Ishikawa (cell line): Measurements from ENCODE around the gene NUP35.
A peak's percentile ranks its signal among the peaks of the same experiment; 100 is the strongest.

Experiments used
- CREB1 ChIP-seq: IDR thresholded peaks from 2 replicates; pipeline ENCODE4 v1.6.1; 2012; ENCODE audit warnings: low read depth
- RAD21 ChIP-seq: IDR thresholded peaks from 2 replicates; pipeline ENCODE4 v1.6.1; 2012; ENCODE audit warnings: low read depth
- TAF1 ChIP-seq: IDR thresholded peaks from 2 replicates; pipeline ENCODE4 v1.6.1; 2012; ENCODE audit warnings: low read depth, mild to moderate bottlenecking
- TEAD4 ChIP-seq: IDR thresholded peaks from 2 replicates; pipeline ENCODE4 v1.6.1; 2012
- YY1 ChIP-seq: IDR thresholded peaks from 2 replicates; pipeline ENCODE4 v1.6.1; 2012; ENCODE audit warnings: low read depth
- ZBTB7A ChIP-seq: IDR thresholded peaks from 2 replicates; pipeline ENCODE4 v1.6.1; 2012; ENCODE audit warnings: low read depth
- TF ChIP-seq, protein P1 (sequence below): IDR thresholded peaks from 2 replicates; pipeline ENCODE4 v1.6.1; 2012

The NUP35 gene

DNA sequence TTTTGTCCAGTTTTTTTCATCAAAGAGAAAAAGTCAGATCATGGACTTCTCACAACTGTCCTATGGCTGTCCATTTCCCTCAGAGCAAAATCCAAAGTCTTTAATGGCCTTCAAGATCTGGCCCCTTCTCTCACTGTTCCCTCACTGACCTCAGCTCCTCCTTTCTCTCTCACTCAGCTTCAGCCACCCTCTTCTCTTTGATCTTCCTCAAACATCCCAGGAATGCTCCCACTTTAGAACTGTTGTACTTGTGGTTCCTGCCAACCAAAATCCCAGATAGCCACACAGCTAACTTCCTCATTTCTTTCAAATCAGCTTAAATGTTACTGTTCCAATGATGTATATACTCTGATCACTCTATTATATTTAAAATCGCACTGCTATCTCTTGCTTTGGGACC, 82.9 kb downstream of the NUP35 start:
- peak; percentile 20; the same call in 1 of the 2 replicates for TF ChIP-seq TEAD4
- TF ChIP-seq, protein P1, sequence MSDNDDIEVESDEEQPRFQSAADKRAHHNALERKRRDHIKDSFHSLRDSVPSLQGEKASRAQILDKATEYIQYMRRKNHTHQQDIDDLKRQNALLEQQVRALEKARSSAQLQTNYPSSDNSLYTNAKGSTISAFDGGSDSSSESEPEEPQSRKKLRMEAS: no peak

DNA sequence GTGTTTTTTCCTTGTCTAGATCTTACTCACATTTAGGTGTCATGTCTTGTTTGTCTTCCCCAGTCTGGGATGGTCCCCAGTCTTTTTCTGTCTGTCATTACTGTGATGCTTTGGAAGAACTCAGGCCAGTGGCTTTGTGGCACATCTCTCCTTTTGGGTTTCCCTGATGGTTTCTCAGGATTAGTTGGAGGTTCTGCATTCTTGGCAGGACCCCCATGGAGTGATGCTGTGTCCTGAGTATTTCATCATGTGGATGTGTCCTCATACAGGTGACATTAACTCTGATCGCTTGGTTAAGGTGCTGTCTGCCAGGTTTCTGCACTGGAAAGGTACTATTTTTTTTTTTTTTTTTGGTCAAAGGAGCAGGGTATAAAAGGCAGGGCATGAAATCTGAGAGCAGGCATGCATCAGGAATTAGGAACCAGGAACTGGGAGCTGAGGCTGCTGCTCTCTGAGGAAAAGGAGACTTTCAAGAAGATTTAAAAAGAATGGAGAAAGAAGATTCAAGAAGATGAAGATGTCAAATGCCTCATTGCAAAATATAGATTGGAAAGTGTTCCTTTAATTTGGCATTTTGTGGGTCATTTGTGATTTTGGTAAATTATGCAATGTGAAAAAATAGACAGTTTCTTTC, 85.3 kb downstream of the NUP35 start:
- TF ChIP-seq RAD21 (no peak), TAF1 (no peak), YY1 (no peak), TEAD4 (no peak), ZBTB7A (no peak), CREB1 (no peak)
